Endothelial cell (in vitro differentiated cells): ENCODE results near the gene TFPI2. TPM values are rescaled to one million over a fixed set of nuclear protein-coding genes. Genes with fewer than 3 reads are reported as not detected.

Source experiments
- DNase-seq: peaks from one replicate; pipeline ENCODE4 v3.0.0; 2021; ENCODE audit warnings: low spot score
- H3K27ac Mint-ChIP-seq: one replicate; pipeline ENCODE4 v1.8.0; 2021; ENCODE audit warnings: mixed read lengths, inconsistent platforms; ENCODE audit not compliant: unreplicated experiment
- H3K27me3 Mint-ChIP-seq: one replicate; pipeline ENCODE4 v1.8.0; 2021; ENCODE audit warnings: mild to moderate bottlenecking, moderate library complexity, mixed read lengths, inconsistent platforms; ENCODE audit not compliant: unreplicated experiment
- H3K36me3 Mint-ChIP-seq: one replicate; pipeline ENCODE4 v1.8.0; 2021; ENCODE audit warnings: mild to moderate bottlenecking, low read depth, mixed read lengths, inconsistent platforms; ENCODE audit not compliant: unreplicated experiment
- H3K4me1 Mint-ChIP-seq: one replicate; pipeline ENCODE4 v1.8.0; 2021; ENCODE audit warnings: mild to moderate bottlenecking, mixed read lengths, inconsistent platforms; ENCODE audit not compliant: unreplicated experiment
- H3K4me3 Mint-ChIP-seq: one replicate; pipeline ENCODE4 v1.8.0; 2021; ENCODE audit warnings: mild to moderate bottlenecking, mixed read lengths, inconsistent platforms; ENCODE audit not compliant: unreplicated experiment
- H3K9me3 Mint-ChIP-seq: one replicate; pipeline ENCODE4 v1.8.0; 2021; ENCODE audit warnings: mixed read lengths, inconsistent platforms; ENCODE audit not compliant: unreplicated experiment
- total RNA-seq: library from RNA; stranded (reverse); fragmentation: NEBNext Ultra II Directional; extraction: Animal tissue kit (Norgen Biotek cat#: 25700); gene quantifications from one replicate; pipeline ENCODE4 v1.2.1, GENCODE V29; 2021; ENCODE audit not compliant: unreplicated experiment
- TF ChIP-seq, protein P1 (sequence below): fragments of 200-600 bp; sonication (generic); IDR thresholded peaks from one replicate; pipeline ENCODE4 v1.5.0; 2021; ENCODE audit warnings: antibody characterized with exemption; ENCODE audit not compliant: unreplicated experiment

The TFPI2 gene
- total RNA-seq, 1 donor from 2014 or later: 1.9 TPM

- Mint-ChIP-seq H3K27me3 (no peaks in the 10 kb centered on the region), H3K4me3 (no peak overlapping the region)
- TF ChIP-seq, protein P1, sequence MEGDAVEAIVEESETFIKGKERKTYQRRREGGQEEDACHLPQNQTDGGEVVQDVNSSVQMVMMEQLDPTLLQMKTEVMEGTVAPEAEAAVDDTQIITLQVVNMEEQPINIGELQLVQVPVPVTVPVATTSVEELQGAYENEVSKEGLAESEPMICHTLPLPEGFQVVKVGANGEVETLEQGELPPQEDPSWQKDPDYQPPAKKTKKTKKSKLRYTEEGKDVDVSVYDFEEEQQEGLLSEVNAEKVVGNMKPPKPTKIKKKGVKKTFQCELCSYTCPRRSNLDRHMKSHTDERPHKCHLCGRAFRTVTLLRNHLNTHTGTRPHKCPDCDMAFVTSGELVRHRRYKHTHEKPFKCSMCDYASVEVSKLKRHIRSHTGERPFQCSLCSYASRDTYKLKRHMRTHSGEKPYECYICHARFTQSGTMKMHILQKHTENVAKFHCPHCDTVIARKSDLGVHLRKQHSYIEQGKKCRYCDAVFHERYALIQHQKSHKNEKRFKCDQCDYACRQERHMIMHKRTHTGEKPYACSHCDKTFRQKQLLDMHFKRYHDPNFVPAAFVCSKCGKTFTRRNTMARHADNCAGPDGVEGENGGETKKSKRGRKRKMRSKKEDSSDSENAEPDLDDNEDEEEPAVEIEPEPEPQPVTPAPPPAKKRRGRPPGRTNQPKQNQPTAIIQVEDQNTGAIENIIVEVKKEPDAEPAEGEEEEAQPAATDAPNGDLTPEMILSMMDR: no peak
Observed at GRCh38 chr7:93931655-93932054, 41.1 kb upstream of the TFPI2 start.

GRCh38 chr7:93927585-93927984 is 37.0 kb upstream of the TFPI2 start:
- H3K27ac Mint-ChIP-seq: no peak overlapping the region
- TF ChIP-seq, protein P1: no peak
- peaks cover 32% of the 10 kb centered on the region for H3K4me1 Mint-ChIP-seq
- peaks cover 6% of the 10 kb centered on the region for H3K27me3 Mint-ChIP-seq
- no peak for DNase-seq
- no peaks in the 10 kb centered on the region for H3K9me3 Mint-ChIP-seq
- peaks cover 43% of the 10 kb centered on the region for H3K36me3 Mint-ChIP-seq
- peak overlapping the region; percentile 57 for H3K4me3 Mint-ChIP-seq

More at GRCh38 chr7:93931655-93932054, 41.1 kb upstream of the TFPI2 start:
- no peaks in the 10 kb centered on the region for H3K9me3 Mint-ChIP-seq
- H3K27ac Mint-ChIP-seq: no peak overlapping the region
- H3K36me3 Mint-ChIP-seq: peaks cover 16% of the 10 kb centered on the region
- peaks cover 15% of the 10 kb centered on the region for H3K4me1 Mint-ChIP-seq
- no peak for DNase-seq

GRCh38 chr7:93926800-93927199 is 36.2 kb upstream of the TFPI2 start:
- Mint-ChIP-seq H3K27ac (no peak overlapping the region), H3K36me3 (peaks cover 43% of the 10 kb centered on the region), H3K4me3 (peak overlapping the region; percentile 57), H3K27me3 (peaks cover 6% of the 10 kb centered on the region), H3K9me3 (no peaks in the 10 kb centered on the region), H3K4me1 (peaks cover 32% of the 10 kb centered on the region)
- TF ChIP-seq, protein P1: no peak
- no peak for DNase-seq

GRCh38 chr7:93923942-93924341 is 33.4 kb upstream of the TFPI2 start:
- H3K36me3 Mint-ChIP-seq: peaks cover 43% of the 10 kb centered on the region
- H3K27me3 Mint-ChIP-seq: peaks cover 7% of the 10 kb centered on the region
- TF ChIP-seq, protein P1: no peak
- peak overlapping the region; percentile 96 for H3K4me3 Mint-ChIP-seq
- DNase-seq: no peak
- H3K9me3 Mint-ChIP-seq: no peaks in the 10 kb centered on the region
- H3K27ac Mint-ChIP-seq: peak overlapping the region; percentile 99
- peaks cover 36% of the 10 kb centered on the region for H3K4me1 Mint-ChIP-seq

DNA sequence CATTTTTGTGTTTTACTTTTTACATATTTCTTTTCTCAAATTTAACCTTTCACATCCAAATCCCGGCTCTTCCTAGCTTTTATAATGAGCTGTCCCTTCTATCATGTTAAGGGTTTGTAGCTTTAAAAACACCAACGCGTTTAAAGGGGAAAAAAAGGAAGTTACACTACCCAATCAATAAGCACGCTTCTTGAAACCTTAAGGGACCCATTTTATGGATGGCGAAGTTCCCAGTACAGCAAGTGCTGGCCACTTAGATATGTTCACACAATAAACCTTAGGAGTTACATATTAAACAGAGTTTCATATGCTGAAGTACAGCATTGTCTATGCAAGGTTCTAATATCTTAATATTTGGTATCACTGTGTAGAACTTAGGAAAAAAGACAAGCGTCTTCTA is 32.7 kb upstream of the TFPI2 start:
- peak overlapping the region; percentile 99 for H3K27ac Mint-ChIP-seq
- no peak for DNase-seq
- peak overlapping the region; percentile 96 for H3K4me3 Mint-ChIP-seq
- no peaks in the 10 kb centered on the region for H3K9me3 Mint-ChIP-seq
- peaks cover 43% of the 10 kb centered on the region for H3K36me3 Mint-ChIP-seq
- TF ChIP-seq, protein P1: no peak
- H3K27me3 Mint-ChIP-seq: peaks cover 7% of the 10 kb centered on the region
- peaks cover 36% of the 10 kb centered on the region for H3K4me1 Mint-ChIP-seq
